ENCODE results near the gene ZNF701.
"Not testable (repeated sequence)": the region's sequence is repeated elsewhere in the genome, so short reads cannot be mapped to it uniquely, and the experiment has no call there.

Gene ZNF701

DNA sequence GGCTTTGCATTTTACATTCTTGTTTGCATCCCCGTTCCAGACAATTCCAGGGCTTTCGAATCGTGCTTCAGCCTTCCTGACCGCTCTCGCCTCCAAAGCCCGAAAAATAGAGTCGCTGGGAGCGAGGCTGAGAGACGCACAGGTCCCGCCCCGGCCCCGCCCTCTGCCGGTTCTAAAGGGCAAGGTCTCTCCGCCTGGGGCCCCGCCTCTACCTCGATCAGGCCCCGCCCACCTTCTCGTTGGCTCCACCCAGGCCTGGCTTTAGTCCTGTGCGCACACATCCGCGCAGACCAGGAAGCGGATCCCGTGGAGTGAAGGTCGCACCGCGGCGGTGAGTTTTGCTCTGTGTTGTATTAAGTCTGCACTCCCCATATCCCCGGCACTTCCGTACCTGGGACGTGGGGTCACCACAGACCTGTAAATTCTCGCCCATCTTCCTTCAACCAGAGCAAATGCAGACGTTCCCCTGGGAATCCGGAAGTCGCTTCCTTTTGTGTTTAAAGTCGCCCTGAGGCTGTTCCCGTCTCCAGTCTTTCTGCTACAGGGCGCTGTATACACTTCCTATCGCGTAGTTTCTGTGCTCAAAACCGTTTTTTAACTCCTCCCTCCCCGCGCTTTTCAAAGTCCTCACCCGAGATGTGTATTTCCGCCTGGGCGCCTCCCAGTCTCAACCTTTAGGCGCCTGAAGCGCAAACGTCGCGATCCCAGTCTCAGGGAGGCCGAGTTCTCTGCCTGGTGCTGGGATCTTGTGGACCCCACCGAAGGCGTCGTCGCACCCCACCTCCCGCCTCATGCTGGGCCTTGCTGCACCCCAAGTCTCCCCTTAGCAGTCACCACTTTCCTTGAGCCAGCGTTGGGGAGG is at the start of gene ZNF701:
ZNF701 (plus strand) TSS at position 288 of the 862 bp plus-strand sequence. CDS start 3,861 bp downstream, outside the sequence.
- peak; percentile 93 to 96 for DNase-seq

DNA sequence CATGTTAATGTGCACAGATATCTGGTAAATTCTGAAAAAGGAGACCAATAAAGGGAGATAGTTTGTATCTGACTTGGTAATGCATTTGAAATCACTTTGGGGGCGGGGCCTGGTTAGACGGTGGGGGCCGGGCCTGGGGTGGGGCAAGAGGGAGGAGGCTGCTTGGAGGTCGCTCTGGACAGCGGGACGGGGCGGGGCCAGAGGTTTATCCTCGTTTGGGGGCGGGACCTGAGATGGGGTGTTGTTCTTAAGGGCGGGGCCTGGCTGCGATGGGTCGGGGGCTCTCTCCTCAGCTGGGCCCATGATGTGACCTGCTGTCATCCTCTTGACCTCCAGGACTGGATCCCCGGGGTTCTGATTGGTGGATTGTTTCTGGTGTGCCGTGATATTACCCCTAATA is 47.5 kb upstream of the ZNF701 start:
- no peak for DNase-seq

DNA sequence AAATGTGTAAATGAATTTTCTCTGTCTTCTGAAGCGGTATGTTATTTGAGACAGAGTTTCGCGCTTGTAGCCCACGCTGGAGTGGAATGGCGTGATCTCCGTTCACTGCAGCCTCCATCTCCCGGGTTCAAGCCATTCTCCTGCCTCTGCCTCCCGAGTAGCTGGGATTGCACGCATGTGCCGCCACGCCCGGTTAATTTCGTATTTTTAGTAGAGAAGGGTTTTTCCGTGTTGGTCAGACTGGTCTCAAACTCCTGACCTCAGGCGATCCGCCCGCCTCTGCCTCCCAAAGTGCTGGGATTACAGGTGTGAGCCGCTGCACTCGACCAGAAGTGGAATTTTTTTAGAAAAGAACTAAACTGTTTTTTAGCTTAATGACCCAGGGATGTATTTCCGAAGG is 46.0 kb upstream of the ZNF701 start:
- no peak for DNase-seq

DNA sequence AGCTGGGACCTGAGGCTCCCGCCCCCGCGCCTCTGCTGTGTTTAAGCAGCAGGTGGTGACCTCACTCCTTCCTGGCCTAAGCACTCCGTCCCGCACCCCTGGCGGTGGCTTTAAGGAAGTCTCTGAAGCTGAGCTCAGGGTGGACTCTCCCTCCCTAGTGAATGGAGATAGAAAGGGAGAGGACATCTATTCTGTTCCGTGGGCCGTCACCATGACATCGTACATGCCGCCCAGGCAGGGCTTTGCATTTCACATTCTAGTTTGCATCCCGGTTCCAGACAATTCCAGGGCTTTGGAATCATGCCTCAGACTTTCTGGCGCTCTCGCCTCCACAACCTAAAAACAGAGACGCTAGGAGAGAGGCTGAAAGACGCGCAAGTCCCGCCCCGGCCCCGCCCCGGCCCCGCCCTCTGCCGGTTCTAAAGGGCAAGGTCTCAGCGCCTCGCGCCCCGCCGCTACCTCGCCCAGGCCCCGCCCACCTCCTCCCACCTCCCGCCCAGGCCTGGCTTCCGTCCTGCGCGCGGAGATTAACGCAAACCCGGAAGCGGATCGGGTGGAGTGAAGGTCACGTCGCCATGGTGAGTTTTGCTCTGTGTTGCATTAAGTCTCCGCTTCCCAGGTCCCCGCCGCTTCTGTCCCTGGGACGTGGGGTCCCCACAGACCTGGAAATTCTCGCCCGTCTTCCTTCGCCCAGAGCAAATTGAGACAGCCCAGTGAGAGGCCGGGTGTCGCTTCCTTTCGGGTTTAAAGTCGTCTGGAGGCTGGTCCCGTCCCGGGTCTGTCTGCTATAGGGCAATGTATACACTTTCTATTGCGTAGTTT is 42.7 kb upstream of the ZNF701 start, which contains the start of gene ZNF808:
ZNF808 (plus strand) TSS at position 535 of the 822 bp plus-strand sequence. CDS start 15,617 bp downstream, outside the sequence.
- DNase-seq, result peak; percentile 96 to 98

DNA sequence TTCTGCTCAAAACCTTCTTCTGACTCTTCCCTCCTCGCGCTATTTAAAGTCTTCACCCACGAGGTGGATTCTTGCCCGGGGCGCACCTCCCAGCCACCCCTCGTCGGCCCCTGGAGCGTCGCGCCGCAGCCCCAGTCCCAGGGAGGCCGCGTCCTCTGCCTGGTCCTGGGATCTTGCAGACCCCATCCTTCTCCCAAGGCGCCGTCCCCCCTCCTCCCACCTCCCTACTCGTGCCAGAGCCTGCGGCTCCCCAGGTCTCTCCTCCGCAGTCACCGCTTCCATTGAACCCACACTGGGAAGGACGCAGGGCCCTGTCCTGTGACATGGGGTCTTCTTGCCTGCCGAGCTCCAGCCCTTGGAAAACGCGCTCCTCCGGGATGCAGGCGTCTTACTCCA is 42.1 kb upstream of the ZNF701 start:
- DNase-seq, result no peak

DNA sequence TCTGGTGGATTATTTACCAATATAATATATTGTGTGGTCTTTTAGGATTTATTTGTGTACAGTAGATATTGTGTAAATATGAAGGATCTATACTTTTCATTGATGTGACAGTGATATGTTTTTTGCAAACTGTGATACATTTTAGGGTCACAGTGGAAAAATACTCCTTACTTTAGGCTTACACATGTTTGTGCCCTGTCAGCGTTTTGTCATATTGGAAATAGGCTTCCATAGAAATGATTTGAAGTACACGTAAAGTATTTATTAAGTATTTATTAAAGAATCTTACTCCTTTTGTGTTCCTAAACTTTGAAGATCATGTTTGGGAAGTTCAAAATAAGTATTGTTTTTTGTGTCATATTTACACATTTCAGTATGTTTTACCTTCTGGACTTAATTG is 37.6 kb upstream of the ZNF701 start:
- no peak for DNase-seq

DNA sequence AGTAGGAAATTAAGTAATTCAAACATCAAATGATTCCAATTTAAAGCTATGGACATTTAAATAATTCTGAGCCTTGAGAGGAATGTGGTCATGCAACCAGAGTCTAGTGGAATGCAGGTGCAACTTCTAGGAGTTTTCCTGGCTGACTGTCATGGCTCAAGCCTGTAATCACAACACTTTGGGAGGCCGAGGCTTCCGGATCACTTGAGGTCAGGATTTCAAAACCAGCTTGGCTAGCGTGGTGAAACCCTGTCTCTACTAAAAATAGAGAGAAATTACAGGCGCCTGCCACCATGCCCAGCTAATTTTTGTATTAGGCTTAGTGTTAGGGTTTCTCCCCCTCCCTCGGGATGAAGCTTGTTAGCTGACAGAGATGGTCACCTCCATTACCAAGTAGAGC is 36.2 kb upstream of the ZNF701 start:
- DNase-seq, result no peak

DNA sequence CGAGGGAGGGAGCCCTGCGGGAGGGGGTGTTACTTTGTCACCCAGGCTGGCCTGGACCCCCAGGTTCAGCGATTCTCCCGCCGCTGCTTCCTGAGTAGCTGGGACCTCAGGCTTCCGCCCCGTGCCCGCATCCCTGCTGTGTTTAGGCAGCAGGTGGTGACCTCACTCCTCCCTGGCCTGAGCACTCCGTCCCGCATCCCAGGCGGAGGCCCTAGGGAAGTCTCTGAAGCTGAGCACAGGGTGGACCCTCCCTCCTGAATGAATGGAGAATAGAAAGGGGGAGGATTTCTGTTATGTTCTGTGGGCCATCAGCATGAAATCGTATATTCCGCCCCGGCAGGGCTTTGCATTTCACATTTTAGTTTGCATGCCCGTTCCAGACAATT is 34.7 kb upstream of the ZNF701 start:
- DNase-seq, result peak in 1 of 2 donors; percentile 13

DNA sequence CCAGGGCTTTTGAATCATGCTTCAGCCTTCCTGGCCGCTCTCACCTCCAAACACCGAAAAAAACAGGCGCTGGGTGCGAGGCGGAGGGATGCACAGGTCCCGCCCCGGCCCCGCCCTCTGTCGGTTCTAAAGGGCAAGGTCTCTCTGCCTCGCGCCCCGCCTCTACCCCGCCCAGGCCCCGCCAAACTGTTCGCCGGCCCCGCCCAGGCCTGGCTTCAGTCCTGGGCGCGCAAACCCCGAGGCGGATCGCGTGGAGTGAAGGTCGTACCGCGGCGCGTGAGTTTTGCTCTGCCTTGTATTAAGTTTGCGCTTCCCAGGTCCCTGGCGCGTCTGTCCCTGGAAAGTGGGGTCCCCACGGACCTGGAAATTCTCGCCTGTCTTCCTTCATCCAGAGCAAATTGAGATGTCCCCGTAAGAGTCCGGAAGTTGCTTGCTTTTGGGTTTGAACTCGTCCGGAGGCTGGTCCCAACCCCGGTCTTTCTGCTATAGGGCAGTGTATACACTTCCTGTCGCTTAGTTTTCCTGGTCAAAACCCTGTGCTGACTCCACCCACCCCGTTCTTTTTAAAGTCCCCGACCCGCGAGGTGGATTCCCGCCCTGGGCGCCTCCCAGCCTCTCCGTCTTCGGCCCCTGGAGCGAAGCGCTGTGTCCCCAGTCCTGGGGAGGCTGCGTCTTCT is 34.2 kb upstream of the ZNF701 start:
- DNase-seq, result peak; percentile 93 to 95

DNA sequence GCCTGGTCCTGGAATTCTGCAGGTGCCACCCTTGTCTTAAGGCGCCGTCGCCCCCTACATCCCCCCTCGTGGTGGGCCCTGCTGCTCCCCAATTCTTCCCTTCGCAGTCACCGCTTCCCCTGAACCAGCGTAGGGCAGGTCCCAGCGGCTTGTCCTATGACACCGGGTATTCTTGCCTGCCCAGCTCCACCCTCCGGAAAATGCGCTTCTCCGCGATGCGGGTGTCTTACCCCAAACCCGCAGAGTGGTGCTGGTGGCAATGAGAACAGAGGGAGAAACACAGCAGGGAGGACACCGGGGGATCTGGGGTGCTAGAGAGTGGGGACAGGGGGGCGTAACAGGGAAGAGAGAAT is 33.7 kb upstream of the ZNF701 start:
- DNase-seq, result peak; percentile 40 to 55

DNA sequence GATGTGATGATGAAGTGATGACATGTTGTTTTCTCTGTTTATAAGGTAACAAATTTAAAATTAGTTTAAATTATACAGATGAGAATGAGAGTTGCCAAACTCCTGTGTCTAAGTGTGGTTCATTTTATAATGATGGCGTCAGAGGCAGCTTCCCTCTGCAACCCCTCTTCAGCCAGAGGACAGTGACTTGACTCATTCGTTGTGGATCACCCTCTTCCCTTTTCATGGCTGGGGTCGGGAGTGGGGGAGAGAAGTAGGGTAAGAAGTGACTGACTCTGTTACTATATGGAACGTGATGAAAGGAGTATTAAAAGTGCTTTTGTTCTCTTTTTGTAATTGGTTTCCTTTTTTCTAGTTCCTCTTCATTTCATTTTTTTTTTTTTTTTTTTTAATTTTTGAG is 31.3 kb upstream of the ZNF701 start:
- DNase-seq, result not testable (repeated sequence)

DNA sequence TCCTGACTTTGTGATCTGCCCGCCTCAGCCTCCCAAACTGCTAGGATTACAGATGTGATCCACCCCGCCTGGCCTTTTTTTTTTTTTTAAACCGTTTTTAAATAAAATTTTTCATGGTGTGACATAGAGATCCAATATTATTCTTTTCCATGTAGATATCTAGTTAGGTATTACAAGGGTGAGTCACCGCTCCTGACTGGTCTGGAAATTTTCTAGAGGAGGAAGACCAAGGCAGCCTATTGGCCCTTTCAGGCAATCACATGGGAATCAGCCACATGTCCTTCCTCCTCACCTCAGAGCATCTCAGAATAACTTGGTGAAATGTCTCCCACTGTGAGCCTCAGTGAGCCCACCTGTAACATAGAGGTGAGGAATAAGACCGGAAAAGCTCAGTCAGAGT is 28.9 kb upstream of the ZNF701 start:
- DNase-seq, result not testable (repeated sequence)

DNA sequence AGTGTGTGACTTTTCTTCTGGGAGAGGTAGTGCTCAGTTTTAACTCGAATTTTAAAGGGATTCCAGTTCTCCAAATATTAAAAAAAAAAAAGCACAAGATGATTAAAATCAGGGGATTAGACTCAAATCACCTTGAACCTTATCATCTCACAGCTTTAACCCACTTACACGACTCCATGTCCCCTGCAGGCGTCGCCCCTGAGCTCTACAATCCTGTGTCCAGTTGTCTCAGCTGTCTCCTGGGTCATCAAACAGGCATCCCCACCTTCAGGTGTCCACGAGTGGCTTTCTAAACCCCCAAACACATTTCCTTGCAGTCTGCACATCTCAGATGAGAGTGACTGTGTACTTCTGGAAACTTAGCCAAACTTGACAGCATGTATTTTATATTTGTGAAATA is 28.5 kb upstream of the ZNF701 start:
- no peak for DNase-seq

DNA sequence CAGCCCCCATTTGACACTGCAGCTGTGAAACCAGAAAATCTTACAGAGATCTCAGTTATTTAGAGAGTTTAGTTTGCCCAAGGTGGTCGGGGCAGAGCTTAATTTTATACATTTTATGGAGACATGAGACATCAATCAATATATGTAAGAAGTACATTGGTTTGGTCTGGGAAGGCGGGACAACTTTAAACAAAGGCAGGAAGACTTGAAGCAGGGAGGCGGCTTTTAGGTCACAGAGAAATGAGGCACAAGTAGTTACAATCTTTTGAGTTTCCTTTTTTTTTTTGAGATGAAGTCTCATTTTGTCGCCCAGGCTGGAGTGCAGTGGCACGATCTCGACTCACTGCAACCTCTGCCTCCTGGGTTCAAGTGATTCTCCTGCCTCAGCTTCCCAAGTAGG is 27.5 kb upstream of the ZNF701 start:
- DNase-seq, result not testable (repeated sequence)

DNA sequence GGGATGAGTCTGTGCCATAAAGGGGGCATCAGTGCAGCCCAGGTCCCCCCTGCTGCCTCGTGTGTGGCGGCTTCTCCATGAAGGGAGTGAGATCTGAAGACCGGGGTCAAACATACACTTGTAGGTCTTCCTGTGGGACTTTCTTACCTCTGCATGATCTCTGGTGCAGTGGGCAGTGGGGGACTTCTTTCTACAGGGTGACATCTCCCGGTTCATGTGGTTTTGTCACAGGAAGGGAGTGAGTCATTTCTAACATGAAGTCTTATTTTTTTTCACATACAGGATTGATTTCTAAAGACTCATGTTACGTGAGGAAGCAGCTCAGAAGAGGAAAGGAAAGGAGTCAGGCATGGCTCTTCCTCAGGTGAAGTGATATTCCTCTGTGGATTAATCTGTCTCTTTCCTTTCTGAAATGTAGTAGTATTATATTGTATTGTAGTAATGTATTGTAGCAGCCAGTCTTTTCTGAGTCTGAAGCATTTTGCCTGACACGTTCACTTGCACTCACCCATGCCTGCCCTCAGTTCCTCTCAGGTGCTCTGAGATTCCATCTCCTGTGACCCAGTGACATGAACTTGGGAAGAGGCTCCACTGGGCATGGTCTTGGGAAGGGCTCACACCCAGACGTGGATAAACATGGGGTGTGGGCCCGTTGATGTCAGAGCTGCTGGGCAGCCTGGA is 27.0 kb upstream of the ZNF701 start:
- DNase-seq, result peak; percentile 5 to 26

DNA sequence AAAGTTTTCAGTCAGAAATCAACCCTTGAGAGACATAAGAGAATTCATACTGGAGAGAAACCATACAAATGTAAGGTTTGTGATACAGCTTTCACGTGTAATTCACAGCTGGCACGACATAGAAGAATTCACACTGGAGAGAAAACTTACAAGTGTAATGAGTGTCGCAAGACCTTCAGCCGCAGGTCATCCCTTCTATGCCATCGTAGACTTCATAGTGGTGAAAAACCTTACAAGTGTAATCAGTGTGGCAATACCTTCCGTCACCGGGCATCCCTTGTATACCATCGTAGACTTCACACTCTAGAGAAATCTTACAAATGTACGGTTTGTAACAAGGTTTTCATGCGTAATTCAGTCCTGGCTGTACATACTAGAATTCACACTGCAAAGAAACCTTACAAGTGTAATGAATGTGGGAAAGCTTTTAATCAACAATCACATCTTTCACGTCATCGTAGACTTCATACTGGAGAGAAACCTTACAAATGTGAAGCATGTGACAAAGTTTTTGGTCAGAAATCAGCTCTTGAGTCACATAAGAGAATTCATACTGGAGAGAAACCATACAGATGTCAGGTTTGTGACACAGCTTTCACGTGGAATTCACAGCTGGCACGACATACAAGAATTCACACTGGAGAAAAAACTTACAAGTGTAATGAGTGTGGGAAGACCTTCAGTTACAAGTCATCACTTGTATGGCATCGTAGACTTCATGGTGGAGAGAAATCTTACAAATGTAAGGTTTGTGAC is 15.7 kb upstream of the ZNF701 start:
- no peak for DNase-seq

DNA sequence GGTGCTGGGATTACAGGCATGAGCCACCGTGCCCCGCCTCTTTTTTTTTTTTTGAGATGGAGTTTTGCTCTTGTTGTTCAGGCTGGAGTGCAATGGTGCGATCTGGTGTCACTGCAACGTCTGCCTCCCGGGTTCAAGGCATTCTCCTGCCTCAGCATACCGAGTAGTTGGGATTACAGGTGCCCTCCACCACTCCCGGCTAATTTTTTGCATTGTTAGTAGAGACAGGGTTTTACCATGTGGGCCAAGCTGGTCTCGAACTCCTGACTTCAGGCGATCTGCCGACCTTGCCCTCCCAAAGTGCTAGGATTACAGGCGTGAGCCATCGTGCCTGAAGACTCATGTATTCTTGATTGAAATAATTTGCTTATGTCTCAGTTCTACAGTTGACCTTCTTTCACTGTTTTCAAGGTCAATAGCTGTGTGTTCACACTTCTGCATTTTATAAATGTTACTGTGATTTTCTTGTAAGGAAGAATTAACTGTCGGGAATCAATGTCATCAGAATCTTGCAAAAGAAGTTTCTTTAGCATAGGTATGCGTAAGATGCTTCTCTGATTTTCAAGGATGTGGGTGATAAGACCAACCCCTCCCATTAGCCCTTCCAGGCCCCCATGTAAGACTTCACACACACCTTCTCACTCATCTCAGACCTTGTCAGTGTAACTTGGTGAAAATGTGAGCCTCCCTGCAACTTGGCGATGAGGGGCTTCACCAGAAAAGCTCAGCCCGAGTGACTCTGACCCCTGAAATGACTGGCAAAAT is 12.7 kb upstream of the ZNF701 start:
- DNase-seq, result no peak

DNA sequence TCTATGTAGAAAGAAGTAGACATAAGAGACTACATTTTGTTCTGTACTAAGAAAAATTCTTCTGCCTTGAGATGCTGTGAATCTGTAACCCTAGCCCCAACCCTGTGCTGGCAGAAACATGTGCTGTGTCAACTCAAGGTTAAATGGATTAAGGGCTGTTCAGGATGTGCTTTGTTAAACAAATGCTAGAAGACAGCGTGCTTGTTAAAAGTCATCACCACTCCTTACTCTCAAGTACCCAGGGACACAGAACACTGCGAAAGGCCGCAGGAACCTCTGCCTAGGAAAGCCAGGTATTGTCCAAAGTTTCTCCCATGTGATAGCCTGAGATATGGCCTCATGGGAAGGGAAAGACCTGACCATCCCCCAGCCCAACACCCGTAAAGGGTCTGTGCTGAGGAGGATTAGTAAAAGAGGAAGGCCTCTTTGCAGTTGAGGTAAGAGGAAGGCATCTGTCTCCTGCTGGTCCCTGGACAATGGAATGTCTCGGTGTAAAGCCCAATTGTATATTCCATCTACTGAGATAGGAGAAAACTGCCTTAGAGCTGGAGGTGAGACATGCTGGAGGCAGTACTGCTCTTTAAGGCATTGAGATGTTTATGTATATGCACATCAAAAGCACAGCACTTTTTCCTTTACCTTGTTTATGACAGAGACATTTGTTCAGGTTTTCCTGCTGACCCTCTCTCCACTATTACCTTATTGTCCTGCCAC is 11.2 kb upstream of the ZNF701 start:
- DNase-seq, result not testable (repeated sequence)

DNA sequence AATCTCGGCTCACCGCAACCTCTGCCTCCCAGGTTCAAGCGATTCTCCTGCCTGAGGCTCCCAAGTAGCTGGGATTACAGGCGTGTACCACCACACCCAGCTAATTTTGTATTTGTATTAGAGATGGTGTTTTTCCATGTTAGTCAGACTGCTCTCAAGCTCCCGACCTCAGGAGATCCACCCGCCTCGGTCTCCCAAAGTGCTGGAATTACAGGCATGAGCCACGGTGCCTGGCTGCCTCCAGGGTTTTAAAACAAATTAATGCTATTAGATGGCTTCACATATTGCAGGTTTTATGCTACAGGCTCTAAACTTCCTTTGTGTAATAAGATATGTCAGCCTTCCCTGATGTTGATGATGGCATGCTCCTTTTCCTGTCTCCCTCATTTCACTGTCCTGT is 8.5 kb upstream of the ZNF701 start:
- DNase-seq, result not testable (repeated sequence)

DNA sequence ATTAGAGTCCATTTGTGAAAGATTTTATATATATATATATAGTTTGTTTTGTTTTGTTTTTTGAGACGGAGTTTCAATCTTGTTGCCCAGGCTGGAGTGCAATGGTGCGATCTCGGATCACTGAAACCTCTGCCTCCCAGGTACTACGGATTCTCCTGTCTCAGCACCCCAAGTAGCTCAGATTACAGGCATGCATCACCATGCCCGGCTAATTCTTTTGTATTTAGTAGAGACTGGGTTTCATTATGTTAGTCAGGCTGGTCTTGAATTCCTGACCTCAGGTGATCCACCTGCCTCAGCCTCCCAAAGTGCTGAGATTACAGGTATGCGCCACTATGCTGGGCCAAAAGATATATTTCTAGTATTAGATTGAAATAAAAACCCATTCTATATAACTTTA is 4.0 kb upstream of the ZNF701 start:
- DNase-seq, result no peak

DNA sequence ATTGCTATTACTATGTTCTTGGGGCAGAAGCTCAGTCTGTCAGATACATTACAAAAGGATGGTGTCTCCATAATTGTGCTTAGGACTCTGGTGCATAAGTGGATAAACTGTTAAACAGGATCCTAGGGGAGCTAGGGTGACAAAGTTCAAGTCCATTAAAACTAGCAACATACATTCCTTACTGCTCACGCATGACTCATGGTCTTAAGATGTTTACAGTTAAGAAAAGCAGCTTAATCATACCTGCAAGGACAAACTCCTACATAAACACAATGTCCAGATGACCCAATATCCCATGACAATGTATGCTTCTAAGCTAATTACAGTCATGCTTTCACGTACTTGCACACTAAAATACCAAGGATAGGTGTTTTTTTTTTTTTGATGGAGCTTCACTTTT is 3.5 kb upstream of the ZNF701 start:
- no peak for DNase-seq

Measured in stimulated activated CD4-positive, alpha-beta T cell treated with anti-CD3 and anti-CD28 coated beads, Interleukin-2, amount 100 ng/mL, for 24 hours (primary cell).